HG03521 (cell line): ENCODE measurements around the gene NCAM2.
"Not testable (repeated sequence)": the region's sequence is repeated elsewhere in the genome, so short reads cannot be mapped to it uniquely, and the experiment has no call there.

Experiments
- ATAC-seq: cut with Tn5 transposase; IDR thresholded peaks from one replicate; pipeline ENCODE4 v1.9.1; 2021; ENCODE audit warnings: mild to moderate bottlenecking, moderate library complexity; ENCODE audit not compliant: unreplicated experiment

The NCAM2 gene

GRCh38 chr21:21290751-21291150, 292.5 kb downstream of the NCAM2 start:
- ATAC-seq = no peak

GRCh38 chr21:21291883-21292569, 293.8 kb downstream of the NCAM2 start:
- no peak for ATAC-seq

GRCh38 chr21:21295303-21295702, 297.1 kb downstream of the NCAM2 start:
- ATAC-seq = no peak

- no peak for ATAC-seq
These were observed 299.0 kb downstream of the NCAM2 start for GRCh38 chr21:21297211-21297610.

- ATAC-seq = no peak
These were observed 302.8 kb downstream of the NCAM2 start for GRCh38 chr21:21301013-21301412.

GRCh38 chr21:21309510-21309909, 311.3 kb downstream of the NCAM2 start:
- ATAC-seq = no peak

GRCh38 chr21:21324297-21324696, 326.1 kb downstream of the NCAM2 start:
- no peak for ATAC-seq

GRCh38 chr21:21332492-21332891, 334.3 kb downstream of the NCAM2 start:
- ATAC-seq = no peak

- no peak for ATAC-seq
These were observed 342.8 kb downstream of the NCAM2 start for GRCh38 chr21:21341041-21341440.

- no peak for ATAC-seq
These were observed 347.1 kb downstream of the NCAM2 start for GRCh38 chr21:21345296-21345695.

GRCh38 chr21:21345872-21346271, 347.7 kb downstream of the NCAM2 start:
- ATAC-seq = no peak

GRCh38 chr21:21366277-21366676, 368.1 kb downstream of the NCAM2 start:
- ATAC-seq = no peak

GRCh38 chr21:21367583-21367982, 369.4 kb downstream of the NCAM2 start:
- no peak for ATAC-seq

- ATAC-seq = no peak
These were observed 375.8 kb downstream of the NCAM2 start for GRCh38 chr21:21373969-21374368.

GRCh38 chr21:21383126-21383525, 384.9 kb downstream of the NCAM2 start:
- ATAC-seq = no peak

GRCh38 chr21:21384977-21385376, 386.8 kb downstream of the NCAM2 start:
- ATAC-seq = no peak

GRCh38 chr21:21385404-21385803, 387.2 kb downstream of the NCAM2 start:
- no peak for ATAC-seq

GRCh38 chr21:21387916-21388315, 389.7 kb downstream of the NCAM2 start:
- no peak for ATAC-seq

- ATAC-seq = no peak
These were observed 395.9 kb downstream of the NCAM2 start for GRCh38 chr21:21394064-21394463.

- ATAC-seq = no peak
These were observed 398.2 kb downstream of the NCAM2 start for GRCh38 chr21:21396424-21396823.

- no peak for ATAC-seq
These were observed 399.3 kb downstream of the NCAM2 start for GRCh38 chr21:21397464-21397863.

GRCh38 chr21:21401444-21401843, 403.2 kb downstream of the NCAM2 start:
- no peak for ATAC-seq

- ATAC-seq = not testable (repeated sequence)
These were observed 404.0 kb downstream of the NCAM2 start for GRCh38 chr21:21402187-21402586.
